CD8-positive, alpha-beta memory T cell (primary cell): ENCODE data around the gene IRGQ. TPM values are rescaled to one million over a fixed set of nuclear protein-coding genes. Genes with fewer than 3 reads are reported as not detected.
A peak's percentile ranks its signal among the peaks of the same experiment; 100 is the strongest.

Experiments used
- CTCF ChIA-PET: fragments of 350-600 bp; sonication (Branson Sonifier 250); formaldehyde crosslinking; loops from one replicate; lab custom pipeline; 2021; ENCODE audit warnings: antibody characterized with exemption; lab: Charles Lee
- POLR2A ChIA-PET: fragments of 350-600 bp; sonication (Branson Sonifier 250); formaldehyde crosslinking; loops from one replicate; lab custom pipeline; 2021; ENCODE audit warnings: antibody characterized with exemption; lab: Charles Lee
- DNase-seq, 5 donors: peaks; one replicate each; pipeline versions ENCODE4 v3.0.0 to v3.0.0-alpha.2; 2020 to 2022; ENCODE audit warnings: mixed read lengths in 1 of 5
- H3K27ac ChIP-seq: one replicate; pipeline ENCODE4 v1.7.0; 2013; ENCODE audit warnings: low read depth, mild to moderate bottlenecking, low read length, moderate library complexity
- H3K27me3 ChIP-seq: 2 replicates; pipeline ENCODE4 v1.7.0; 2013; ENCODE audit warnings: low read length, mild to moderate bottlenecking; ENCODE audit not compliant: insufficient read depth, poor library complexity, severe bottlenecking
- H3K36me3 ChIP-seq: 2 replicates; pipeline ENCODE4 v1.7.0; 2013; ENCODE audit warnings: mild to moderate bottlenecking, low read length, moderate library complexity; ENCODE audit not compliant: insufficient read depth
- H3K4me1 ChIP-seq: 2 replicates; pipeline ENCODE4 v1.7.0; 2013; ENCODE audit warnings: mild to moderate bottlenecking, low read length, moderate library complexity; ENCODE audit not compliant: insufficient read depth
- H3K4me3 ChIP-seq: 2 replicates; pipeline ENCODE4 v1.7.0; 2013; ENCODE audit warnings: mild to moderate bottlenecking, low read length
- H3K9me3 ChIP-seq: 2 replicates; pipeline ENCODE4 v1.7.0; 2013; ENCODE audit warnings: mild to moderate bottlenecking, low read length
- H3K27ac Mint-ChIP-seq, 8 donors: one replicate each; pipeline ENCODE4 v1.8.0; 2020 to 2021; ENCODE audit warnings: mixed read lengths in 8 of 8, mild to moderate bottlenecking in 6 of 8, inconsistent platforms in 3 of 8, moderate library complexity in 3 of 8
- H3K27me3 Mint-ChIP-seq, 2 donors: one replicate each; pipeline ENCODE4 v1.8.0; 2020 to 2021; ENCODE audit warnings: mixed read lengths in 2 of 2, mild to moderate bottlenecking in 1 of 2, moderate library complexity in 1 of 2
- H3K36me3 Mint-ChIP-seq, 3 donors: one replicate each; pipeline ENCODE4 v1.8.0; 2020 to 2021; ENCODE audit warnings: mixed read lengths in 3 of 3, inconsistent platforms in 1 of 3, mild to moderate bottlenecking in 1 of 3
- H3K4me1 Mint-ChIP-seq, 3 donors: one replicate each; pipeline ENCODE4 v1.8.0; 2020 to 2021; ENCODE audit warnings: mixed read lengths in 3 of 3, inconsistent platforms in 1 of 3, mild to moderate bottlenecking in 1 of 3
- H3K4me3 Mint-ChIP-seq, 7 donors: one replicate each; pipeline ENCODE4 v1.8.0; 2020 to 2021; ENCODE audit warnings: mixed read lengths in 7 of 7, mild to moderate bottlenecking in 6 of 7, moderate library complexity in 4 of 7, inconsistent platforms in 2 of 7
- H3K9me3 Mint-ChIP-seq, 5 donors: one replicate each; pipeline ENCODE4 v1.8.0; 2020 to 2022; ENCODE audit warnings: mixed read lengths in 5 of 5, mild to moderate bottlenecking in 3 of 5, moderate library complexity in 2 of 5, inconsistent platforms in 1 of 5
- polyA plus RNA-seq: library from polyadenylated mRNA; unstranded; fragments of 300-500 nt; fragmentation: Illumina TruSeq; gene quantifications from one replicate; pipeline ENCODE4 v1.2.3, GENCODE V29; 2021
- total RNA-seq, 2 experiments: library from RNA; stranded (reverse); gene quantifications; one replicate each; pipeline ENCODE4 v1.2.3, GENCODE V29; 2021

Gene IRGQ
- total RNA-seq (10 to 100 TPM; 25.4 to 30.2 TPM), polyA plus RNA-seq (2.2 TPM)

GRCh38 chr19:43595999-43596841 is at the start of gene IRGQ, which contains the start of gene ZNF576:
IRGQ (minus strand) TSS chr19:43596134; CDS start chr19:43595338, 796 bp downstream.
ZNF576 (plus strand) TSS chr19:43596595; CDS start chr19:43597109, 514 bp downstream.
- H3K27ac ChIP-seq = peak within 1 kb of the TSS; percentile 96
- Mint-ChIP-seq H3K27me3 (peaks cover 0 to 4% of the 10 kb centered on the region in 2 donors), H3K27ac (peak within 1 kb of the TSS; percentile 99 to 100 (median 100)), H3K4me3 (peak within 1 kb of the TSS; percentile 89 to 98 (median 96)), H3K9me3 (no peaks in the 10 kb centered on the region), H3K4me1 (peaks cover 39 to 50% (median 43%) of the 10 kb centered on the region in 3 donors), H3K36me3 (peaks cover 0 to 66% (median 2%) of the 10 kb centered on the region in 3 donors)
- ChIA-PET POLR2A (interaction anchor here (0.7 to 3.2 kb wide), 10 partner anchors 16 to 296 kb away, joined by 3 to 23 read pairs (median 6); partner anchors contain the start of genes PINLYP, XRCC1 and ZNF575), CTCF (interaction anchor here (0.7 to 5.4 kb wide), 14 partner anchors 10 to 157 kb away, joined by 3 to 124 read pairs (median 12); partner anchors contain the start of genes ETHE1 and ZNF575)
- peaks cover 7% of the 10 kb centered on the region for H3K36me3 ChIP-seq
- DNase-seq = peak; percentile 99 to 100 (median 100)
- peaks cover 38% of the 10 kb centered on the region for H3K4me1 ChIP-seq
- H3K27me3 ChIP-seq = no peaks in the 10 kb centered on the region
- no peaks in the 10 kb centered on the region for H3K9me3 ChIP-seq
- peak within 1 kb of the TSS; percentile 71 for H3K4me3 ChIP-seq

GRCh38 chr19:43644181-43644580 is 48.2 kb upstream of the IRGQ start:
- Mint-ChIP-seq H3K9me3 (peaks cover 0 to 5% (median 0%) of the 10 kb centered on the region in 5 donors), H3K27ac (peak overlapping the region in 2 of 8 donors; percentile 67 to 79), H3K4me1 (peaks cover 1 to 15% (median 4%) of the 10 kb centered on the region in 3 donors), H3K4me3 (no peak overlapping the region), H3K36me3 (peaks cover 0 to 19% (median 8%) of the 10 kb centered on the region in 3 donors), H3K27me3 (peaks cover 8 to 16% of the 10 kb centered on the region in 2 donors)
- H3K4me1 ChIP-seq = peaks cover 7% of the 10 kb centered on the region
- no peak overlapping the region for H3K4me3 ChIP-seq
- no peaks in the 10 kb centered on the region for H3K9me3 ChIP-seq
- no peak for DNase-seq
- H3K27me3 ChIP-seq = peaks cover under 1% of the 10 kb centered on the region
- no peak overlapping the region for H3K27ac ChIP-seq
- ChIA-PET POLR2A (no interaction called here), CTCF (no interaction called here)
- H3K36me3 ChIP-seq = no peaks in the 10 kb centered on the region

- peaks cover 0 to 14% (median 6%) of the 10 kb centered on the region in 3 donors for H3K36me3 Mint-ChIP-seq
- no peak overlapping the region for H3K4me3 Mint-ChIP-seq
- no peak for DNase-seq
- H3K27me3 Mint-ChIP-seq = peaks cover 12 to 25% of the 10 kb centered on the region in 2 donors
- H3K9me3 Mint-ChIP-seq = peaks cover 0 to 5% (median 0%) of the 10 kb centered on the region in 5 donors
- Histone ChIP-seq H3K27me3 (peaks cover 9% of the 10 kb centered on the region), H3K4me1 (peaks cover 12% of the 10 kb centered on the region), H3K27ac (no peak overlapping the region), H3K9me3 (no peaks in the 10 kb centered on the region), H3K36me3 (no peaks in the 10 kb centered on the region), H3K4me3 (no peak overlapping the region)
- peak overlapping the region in 1 of 8 donors; percentile 67 for H3K27ac Mint-ChIP-seq
- CTCF ChIA-PET = no interaction called here
- H3K4me1 Mint-ChIP-seq = peaks cover 6 to 21% (median 9%) of the 10 kb centered on the region in 3 donors
- POLR2A ChIA-PET = no interaction called here
These were observed 47.4 kb upstream of the IRGQ start for GRCh38 chr19:43643326-43643725.

GRCh38 chr19:43642531-43642930 is 46.6 kb upstream of the IRGQ start:
- DNase-seq = no peak
- Mint-ChIP-seq H3K27ac (no peak overlapping the region), H3K9me3 (peaks cover 0 to 5% (median 0%) of the 10 kb centered on the region in 5 donors), H3K4me1 (peaks cover 6 to 21% (median 9%) of the 10 kb centered on the region in 3 donors), H3K27me3 (peaks cover 13 to 32% of the 10 kb centered on the region in 2 donors), H3K36me3 (peaks cover 0 to 10% (median 6%) of the 10 kb centered on the region in 3 donors), H3K4me3 (peak overlapping the region in 1 of 7 donors; percentile 44)
- H3K27me3 ChIP-seq = peaks cover 15% of the 10 kb centered on the region
- H3K9me3 ChIP-seq = no peaks in the 10 kb centered on the region
- H3K4me3 ChIP-seq = no peak overlapping the region
- CTCF ChIA-PET = no interaction called here
- H3K27ac ChIP-seq = no peak overlapping the region
- H3K4me1 ChIP-seq = peaks cover 12% of the 10 kb centered on the region
- no peaks in the 10 kb centered on the region for H3K36me3 ChIP-seq
- POLR2A ChIA-PET = no interaction called here

- Histone ChIP-seq H3K27ac (no peak overlapping the region), H3K4me1 (peaks cover 12% of the 10 kb centered on the region), H3K9me3 (no peaks in the 10 kb centered on the region), H3K36me3 (no peaks in the 10 kb centered on the region), H3K27me3 (peaks cover 15% of the 10 kb centered on the region), H3K4me3 (no peak overlapping the region)
- peak overlapping the region; percentile 56 to 80 (median 71) for H3K4me3 Mint-ChIP-seq
- ChIA-PET CTCF (no interaction called here), POLR2A (interaction anchor here (0.6 kb wide), 2 partner anchors 22 to 27 kb away, joined by 3 to 4 read pairs; no protein-coding TSS in a partner anchor)
- H3K9me3 Mint-ChIP-seq = peaks cover 0 to 3% (median 0%) of the 10 kb centered on the region in 5 donors
- H3K4me1 Mint-ChIP-seq = peaks cover 6 to 21% (median 9%) of the 10 kb centered on the region in 3 donors
- peaks cover 16 to 41% of the 10 kb centered on the region in 2 donors for H3K27me3 Mint-ChIP-seq
- peaks cover 0 to 3% (median 3%) of the 10 kb centered on the region in 3 donors for H3K36me3 Mint-ChIP-seq
- peak overlapping the region in 2 of 8 donors; percentile 22 to 64 for H3K27ac Mint-ChIP-seq
- DNase-seq = no peak
These were observed 45.4 kb upstream of the IRGQ start for GRCh38 chr19:43641333-43641732.

GRCh38 chr19:43640424-43640757 is 44.5 kb upstream of the IRGQ start:
- POLR2A ChIA-PET = no interaction called here

GRCh38 chr19:43639519-43640423 is 43.8 kb upstream of the IRGQ start, which contains the start of gene CADM4:
CADM4 (minus strand) TSS chr19:43639850; CDS start chr19:43639790, 60 bp downstream.
- Mint-ChIP-seq H3K4me3 (peak within 1 kb of the TSS; percentile 75 to 88 (median 83)), H3K4me1 (peaks cover 6 to 21% (median 9%) of the 10 kb centered on the region in 3 donors), H3K27me3 (peaks cover 22 to 50% of the 10 kb centered on the region in 2 donors), H3K27ac (peak within 1 kb of the TSS in 5 of 8 donors; percentile 39 to 97 (median 85)), H3K36me3 (no peaks in the 10 kb centered on the region), H3K9me3 (no peaks in the 10 kb centered on the region)
- DNase-seq = peak; percentile 31 to 70 (median 48)
- peak within 1 kb of the TSS; percentile 63 for H3K4me3 ChIP-seq
- H3K9me3 ChIP-seq = no peaks in the 10 kb centered on the region
- ChIA-PET POLR2A (no interaction called here), CTCF (no interaction called here)
- H3K27me3 ChIP-seq = peaks cover 15% of the 10 kb centered on the region
- H3K36me3 ChIP-seq = no peaks in the 10 kb centered on the region
- H3K4me1 ChIP-seq = peaks cover 12% of the 10 kb centered on the region
- no peak within 1 kb of the TSS for H3K27ac ChIP-seq

More at GRCh38 chr19:43640424-43640757, 44.5 kb upstream of the IRGQ start:
- H3K27ac Mint-ChIP-seq = peak overlapping the region in 3 of 8 donors; percentile 38 to 56 (median 39)
- peaks cover 20 to 46% of the 10 kb centered on the region in 2 donors for H3K27me3 Mint-ChIP-seq
- no peak for DNase-seq
- H3K36me3 Mint-ChIP-seq = no peaks in the 10 kb centered on the region
- H3K27ac ChIP-seq = no peak overlapping the region
- H3K36me3 ChIP-seq = no peaks in the 10 kb centered on the region
- H3K4me1 Mint-ChIP-seq = peaks cover 6 to 21% (median 9%) of the 10 kb centered on the region in 3 donors
- no peaks in the 10 kb centered on the region for H3K9me3 ChIP-seq
- H3K27me3 ChIP-seq = peaks cover 15% of the 10 kb centered on the region
- peaks cover 12% of the 10 kb centered on the region for H3K4me1 ChIP-seq
- no peaks in the 10 kb centered on the region for H3K9me3 Mint-ChIP-seq
- CTCF ChIA-PET = no interaction called here
- H3K4me3 ChIP-seq = peak overlapping the region; percentile 63
- H3K4me3 Mint-ChIP-seq = peak overlapping the region; percentile 42 to 87 (median 79)
